ENCODE results near the gene PNPLA2. TPM values are rescaled to one million over a fixed set of nuclear protein-coding genes. Genes with fewer than 3 reads are reported as not detected.

PNPLA2 gene
- total RNA-seq, 1 experiment from 2014 or later, result 93.6 TPM

DNA sequence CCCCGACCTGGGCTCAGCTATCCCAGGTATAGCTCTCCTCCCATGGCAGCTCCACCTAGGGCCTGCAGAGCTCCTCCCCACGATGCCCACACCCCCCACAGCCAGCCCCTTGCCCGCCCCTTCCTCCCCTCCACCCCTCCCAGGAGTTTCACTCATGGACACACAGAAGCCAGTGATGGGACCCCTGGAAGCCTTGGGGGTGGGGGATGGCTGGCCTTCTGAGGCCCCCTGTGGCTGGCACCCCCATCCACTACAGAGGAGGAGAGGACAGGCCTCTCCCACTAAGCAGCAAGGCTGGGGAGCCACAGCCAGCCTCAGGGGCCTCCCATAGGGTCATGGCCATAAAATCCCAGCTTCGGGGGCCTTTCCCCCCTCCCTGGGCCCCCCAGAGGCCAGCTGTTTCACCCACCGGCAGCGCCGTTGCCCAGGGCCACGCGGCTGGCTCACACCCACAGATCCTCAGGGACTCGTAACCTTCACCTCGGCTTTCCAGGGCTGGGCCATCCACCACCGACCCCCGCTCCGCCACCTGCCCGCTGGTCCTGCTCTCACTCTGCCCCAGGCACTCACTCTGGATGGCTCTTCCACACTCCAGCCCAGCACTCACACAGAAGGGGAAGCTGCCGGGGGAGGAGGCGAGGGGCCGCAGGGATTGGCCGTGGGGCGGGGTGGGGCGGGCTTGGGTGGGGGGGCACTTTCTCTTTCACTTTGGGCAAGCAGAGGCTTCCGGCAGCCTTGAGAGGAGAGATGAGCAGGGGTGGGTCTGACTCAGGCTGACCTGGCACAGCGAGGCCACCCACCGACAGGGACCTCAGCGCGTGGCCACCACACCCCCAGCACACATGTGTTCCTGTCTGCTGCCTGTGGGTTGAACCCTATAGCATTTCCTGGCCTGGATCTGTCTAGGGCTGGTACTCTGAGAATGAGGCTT, 22.8 kb upstream of the PNPLA2 start:
- Mint-ChIP-seq H3K36me3 (ENCODE audit: insufficient read depth, unreplicated experiment) (peaks cover 17% of the 10 kb centered on the region), H3K27me3 (ENCODE audit: insufficient read depth, unreplicated experiment) (no peaks in the 10 kb centered on the region), H3K4me3 (ENCODE audit: unreplicated experiment) (peak overlapping the region; percentile 86), H3K9me3 (ENCODE audit: unreplicated experiment) (no peaks in the 10 kb centered on the region), H3K4me1 (ENCODE audit: low read depth, unreplicated experiment) (no peaks in the 10 kb centered on the region), H3K27ac (ENCODE audit: unreplicated experiment) (no peak overlapping the region)
- Histone ChIP-seq H3K4me3 (ENCODE audit: low read depth, low read length) (no peak overlapping the region), H3K9me3 (no peaks in the 10 kb centered on the region), H3K27me3 (replicated peaks; ENCODE audit: control insufficient read depth, insufficient read depth, low read length) (no peaks in the 10 kb centered on the region), H3K4me1 (peaks cover 9% of the 10 kb centered on the region), H3K36me3 (ENCODE audit: control insufficient read depth, insufficient read depth, low read length) (no peaks in the 10 kb centered on the region)
- CTCF ChIA-PET, result interaction anchor here (0.9 to 2.0 kb wide), 3 partner anchors 10 to 13 kb away, joined by 3 to 6 read pairs (median 3); no protein-coding TSS in a partner anchor
- intact Hi-C loops (cut with micrococcal nuclease; ENCODE audit: unreplicated experiment), result no loop called here
- TF ChIP-seq, protein P1, sequence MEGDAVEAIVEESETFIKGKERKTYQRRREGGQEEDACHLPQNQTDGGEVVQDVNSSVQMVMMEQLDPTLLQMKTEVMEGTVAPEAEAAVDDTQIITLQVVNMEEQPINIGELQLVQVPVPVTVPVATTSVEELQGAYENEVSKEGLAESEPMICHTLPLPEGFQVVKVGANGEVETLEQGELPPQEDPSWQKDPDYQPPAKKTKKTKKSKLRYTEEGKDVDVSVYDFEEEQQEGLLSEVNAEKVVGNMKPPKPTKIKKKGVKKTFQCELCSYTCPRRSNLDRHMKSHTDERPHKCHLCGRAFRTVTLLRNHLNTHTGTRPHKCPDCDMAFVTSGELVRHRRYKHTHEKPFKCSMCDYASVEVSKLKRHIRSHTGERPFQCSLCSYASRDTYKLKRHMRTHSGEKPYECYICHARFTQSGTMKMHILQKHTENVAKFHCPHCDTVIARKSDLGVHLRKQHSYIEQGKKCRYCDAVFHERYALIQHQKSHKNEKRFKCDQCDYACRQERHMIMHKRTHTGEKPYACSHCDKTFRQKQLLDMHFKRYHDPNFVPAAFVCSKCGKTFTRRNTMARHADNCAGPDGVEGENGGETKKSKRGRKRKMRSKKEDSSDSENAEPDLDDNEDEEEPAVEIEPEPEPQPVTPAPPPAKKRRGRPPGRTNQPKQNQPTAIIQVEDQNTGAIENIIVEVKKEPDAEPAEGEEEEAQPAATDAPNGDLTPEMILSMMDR (IDR thresholded peaks at IDR 0.05; ENCODE audit: insufficient read depth in 1 of 2, low read depth in 1 of 2, low read length in 1 of 2, severe bottlenecking in 1 of 2, unreplicated experiment in 1 of 2), result no peak
- DNase-seq, result no peak
- POLR2A ChIA-PET, result interaction anchor here (1.0 kb wide), 1 partner anchor 23 kb away, joined by 7 read pairs; the partner anchor contains the start of gene PNPLA2
- BruUV-seq (replicated peaks), result no TSS peak

DNA sequence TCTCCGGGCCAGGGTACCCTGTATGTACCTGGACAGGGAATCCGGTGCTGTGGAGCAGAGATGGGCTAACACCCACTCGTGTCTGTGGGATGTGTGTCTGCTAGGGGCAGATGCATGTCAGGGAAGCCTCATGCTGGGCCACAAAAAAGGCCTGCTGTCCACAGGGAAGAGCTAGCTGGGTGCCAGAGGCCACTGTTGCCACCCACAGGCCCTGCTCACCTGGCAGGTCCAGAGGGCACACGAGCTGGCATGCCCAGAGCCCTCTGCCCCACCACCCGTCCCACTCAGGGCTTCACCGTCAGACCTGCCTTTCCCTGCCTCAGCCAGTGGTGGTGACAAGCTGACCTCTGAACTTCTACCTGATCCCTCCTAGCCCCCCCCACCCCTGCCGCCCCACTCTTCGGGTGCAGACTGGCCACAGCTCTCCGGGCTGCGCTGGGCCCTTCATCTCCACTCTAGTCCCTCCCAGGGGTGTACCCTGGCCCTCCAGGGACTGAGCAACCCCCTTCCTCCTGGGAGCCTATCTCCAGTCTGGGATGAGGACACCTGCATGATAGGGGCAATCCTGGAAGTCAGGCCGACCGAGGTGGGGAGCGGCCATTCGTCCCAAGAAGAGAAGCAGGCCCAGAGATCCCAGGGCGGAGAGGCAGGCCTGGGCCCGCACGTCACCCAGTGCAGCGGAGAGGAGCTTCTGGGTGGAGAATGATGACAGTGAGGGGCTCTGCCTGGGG, 22.0 kb upstream of the PNPLA2 start:
- peak overlapping the region; percentile 91 for H3K4me3 ChIP-seq (ENCODE audit: low read depth, low read length)
- BruUV-seq (replicated peaks), result no TSS peak
- intact Hi-C loops (cut with micrococcal nuclease; ENCODE audit: unreplicated experiment), result no loop called here
- H3K4me1 ChIP-seq, result peaks cover 9% of the 10 kb centered on the region
- no peaks in the 10 kb centered on the region for H3K4me1 Mint-ChIP-seq (ENCODE audit: low read depth, unreplicated experiment)
- CTCF ChIA-PET, result interaction anchor here (0.7 to 2.0 kb wide), 4 partner anchors 11 to 49 kb away, joined by 3 to 6 read pairs (median 3); no protein-coding TSS in a partner anchor
- H3K36me3 Mint-ChIP-seq (ENCODE audit: insufficient read depth, unreplicated experiment), result peaks cover 20% of the 10 kb centered on the region
- H3K9me3 ChIP-seq, result no peaks in the 10 kb centered on the region
- TF ChIP-seq, protein P1 (IDR thresholded peaks at IDR 0.05; ENCODE audit: insufficient read depth in 1 of 2, low read depth in 1 of 2, low read length in 1 of 2, severe bottlenecking in 1 of 2, unreplicated experiment in 1 of 2), result no peak
- H3K27me3 Mint-ChIP-seq (ENCODE audit: insufficient read depth, unreplicated experiment), result no peaks in the 10 kb centered on the region
- H3K27me3 ChIP-seq (replicated peaks; ENCODE audit: control insufficient read depth, insufficient read depth, low read length), result no peaks in the 10 kb centered on the region
- no peaks in the 10 kb centered on the region for H3K36me3 ChIP-seq (ENCODE audit: control insufficient read depth, insufficient read depth, low read length)
- POLR2A ChIA-PET, result interaction anchor here (1.0 to 1.4 kb wide), 2 partner anchors 13 to 22 kb away, joined by 4 to 7 read pairs; partner anchors contain the start of genes PNPLA2 and RPLP2
- DNase-seq, result no peak
- peak overlapping the region; percentile 69 for H3K27ac Mint-ChIP-seq (ENCODE audit: unreplicated experiment)
- H3K9me3 Mint-ChIP-seq (ENCODE audit: unreplicated experiment), result no peaks in the 10 kb centered on the region
- H3K4me3 Mint-ChIP-seq (ENCODE audit: unreplicated experiment), result peak overlapping the region; percentile 86
